ENCODE measurements around the gene ADARB2. TPM values are rescaled to one million over a fixed set of nuclear protein-coding genes. Genes with fewer than 3 reads are reported as not detected.

ADARB2 gene
- total RNA-seq, 1 donor from 2014 or later = 1.2 TPM

DNA sequence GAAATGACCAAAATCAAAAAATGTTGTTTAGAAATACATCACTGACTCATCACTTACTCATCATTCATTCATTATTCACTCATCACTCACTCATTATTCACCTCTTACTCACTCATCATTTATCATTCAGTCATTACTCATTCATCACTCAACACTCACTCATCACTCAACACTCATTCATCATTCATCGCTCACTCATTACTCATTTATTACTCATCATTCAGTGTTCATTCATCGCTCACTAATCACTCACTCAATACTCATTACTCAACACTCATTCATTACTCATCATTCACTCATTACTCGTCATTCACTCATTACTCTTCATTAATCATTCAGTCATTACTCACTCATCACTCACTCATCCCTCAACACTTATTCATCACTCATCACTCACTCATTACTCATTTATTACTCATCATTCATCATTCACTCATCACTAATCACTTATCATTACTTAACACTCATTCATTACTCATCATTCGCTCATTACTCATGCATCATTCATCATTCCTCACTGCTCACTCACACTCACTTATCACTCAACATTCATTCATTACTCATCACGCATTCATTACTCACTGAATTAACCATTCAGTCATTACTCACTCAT, 238.5 kb downstream of the ADARB2 start:
- Histone ChIP-seq H3K9me3 (no peaks in the 10 kb centered on the region), H3K36me3 (no peaks in the 10 kb centered on the region), H3K4me1 (no peaks in the 10 kb centered on the region), H3K27ac (no peak overlapping the region), H3K4me3 (no peak overlapping the region), H3K27me3 (no peaks in the 10 kb centered on the region)
- intact Hi-C loops (cut with DNase I) = no loop called here
- DNase-seq = no peak
- no peak for ATAC-seq
- TF ChIP-seq, protein P1, sequence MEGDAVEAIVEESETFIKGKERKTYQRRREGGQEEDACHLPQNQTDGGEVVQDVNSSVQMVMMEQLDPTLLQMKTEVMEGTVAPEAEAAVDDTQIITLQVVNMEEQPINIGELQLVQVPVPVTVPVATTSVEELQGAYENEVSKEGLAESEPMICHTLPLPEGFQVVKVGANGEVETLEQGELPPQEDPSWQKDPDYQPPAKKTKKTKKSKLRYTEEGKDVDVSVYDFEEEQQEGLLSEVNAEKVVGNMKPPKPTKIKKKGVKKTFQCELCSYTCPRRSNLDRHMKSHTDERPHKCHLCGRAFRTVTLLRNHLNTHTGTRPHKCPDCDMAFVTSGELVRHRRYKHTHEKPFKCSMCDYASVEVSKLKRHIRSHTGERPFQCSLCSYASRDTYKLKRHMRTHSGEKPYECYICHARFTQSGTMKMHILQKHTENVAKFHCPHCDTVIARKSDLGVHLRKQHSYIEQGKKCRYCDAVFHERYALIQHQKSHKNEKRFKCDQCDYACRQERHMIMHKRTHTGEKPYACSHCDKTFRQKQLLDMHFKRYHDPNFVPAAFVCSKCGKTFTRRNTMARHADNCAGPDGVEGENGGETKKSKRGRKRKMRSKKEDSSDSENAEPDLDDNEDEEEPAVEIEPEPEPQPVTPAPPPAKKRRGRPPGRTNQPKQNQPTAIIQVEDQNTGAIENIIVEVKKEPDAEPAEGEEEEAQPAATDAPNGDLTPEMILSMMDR (IDR thresholded peaks at IDR 0.05) = no peak

- Histone ChIP-seq H3K36me3 (no peaks in the 10 kb centered on the region), H3K4me1 (no peaks in the 10 kb centered on the region), H3K9me3 (no peaks in the 10 kb centered on the region), H3K4me3 (no peak overlapping the region), H3K27ac (no peak overlapping the region), H3K27me3 (no peaks in the 10 kb centered on the region)
- DNase-seq = no peak
- intact Hi-C loops (cut with DNase I) = no loop called here
- no peak for ATAC-seq
- TF ChIP-seq, protein P1 (IDR thresholded peaks at IDR 0.05) = no peak
Measured at GRCh38 chr10:1495915-1496517, 241.3 kb downstream of the ADARB2 start.

DNA sequence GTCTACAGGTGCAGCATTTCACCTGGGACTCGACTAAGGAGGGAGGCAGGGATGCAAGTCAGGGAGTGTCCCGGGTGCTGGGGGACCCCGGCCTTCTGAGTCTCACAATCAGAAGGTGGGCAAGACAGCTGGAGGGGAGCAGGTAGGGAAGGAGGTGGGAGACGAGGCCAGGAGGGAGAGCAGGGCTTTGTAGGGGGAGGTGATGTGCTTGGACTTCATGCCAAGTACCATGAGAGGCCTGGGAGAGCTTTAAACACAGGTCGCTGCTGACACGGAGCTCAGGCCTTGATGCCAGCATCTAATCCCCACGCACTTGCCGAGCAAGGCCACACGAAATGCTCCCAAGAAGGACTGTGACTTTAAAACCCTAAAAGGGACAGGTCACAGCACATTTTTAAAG, 244.7 kb downstream of the ADARB2 start:
- H3K9me3 ChIP-seq = no peaks in the 10 kb centered on the region
- no peaks in the 10 kb centered on the region for H3K27me3 ChIP-seq
- H3K4me1 ChIP-seq = no peaks in the 10 kb centered on the region
- H3K27ac ChIP-seq = no peak overlapping the region
- TF ChIP-seq, protein P1 (IDR thresholded peaks at IDR 0.05) = no peak
- intact Hi-C loops (cut with DNase I) = no loop called here
- ATAC-seq (no peak), DNase-seq (no peak)
- no peak overlapping the region for H3K4me3 ChIP-seq
- no peaks in the 10 kb centered on the region for H3K36me3 ChIP-seq

GRCh38 chr10:1491901-1492300, 245.4 kb downstream of the ADARB2 start:
- ATAC-seq = no peak
- Histone ChIP-seq H3K4me3 (no peak overlapping the region), H3K4me1 (no peaks in the 10 kb centered on the region), H3K27ac (no peak overlapping the region), H3K9me3 (no peaks in the 10 kb centered on the region), H3K27me3 (no peaks in the 10 kb centered on the region), H3K36me3 (no peaks in the 10 kb centered on the region)
- intact Hi-C loops (cut with DNase I) = no loop called here
- TF ChIP-seq, protein P1 (IDR thresholded peaks at IDR 0.05) = no peak
- no peak for DNase-seq

DNA sequence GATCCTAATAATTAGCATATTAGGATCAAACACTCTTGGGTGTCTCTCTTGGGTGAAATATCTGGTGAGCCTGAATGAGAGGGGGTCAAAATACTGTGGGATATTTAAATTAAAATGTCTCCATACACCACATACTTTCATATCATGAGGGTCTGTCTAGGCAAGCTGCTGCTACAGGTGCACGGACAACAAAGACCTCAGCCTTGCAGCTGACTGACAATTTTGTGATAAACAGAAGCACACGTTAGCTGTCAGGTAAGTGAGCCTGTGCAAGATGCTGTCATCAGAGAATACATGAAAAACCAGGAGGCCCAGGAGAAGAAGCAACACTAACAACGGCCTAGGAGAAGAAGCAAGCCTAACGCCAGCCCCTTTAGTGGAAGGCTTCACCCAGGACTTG, 247.5 kb downstream of the ADARB2 start:
- no peak for DNase-seq
- no peaks in the 10 kb centered on the region for H3K27me3 ChIP-seq
- H3K27ac ChIP-seq = no peak overlapping the region
- intact Hi-C loops (cut with DNase I) = no loop called here
- ATAC-seq = no peak
- TF ChIP-seq, protein P1 (IDR thresholded peaks at IDR 0.05) = no peak
- no peaks in the 10 kb centered on the region for H3K4me1 ChIP-seq
- no peak overlapping the region for H3K4me3 ChIP-seq
- no peaks in the 10 kb centered on the region for H3K36me3 ChIP-seq
- no peaks in the 10 kb centered on the region for H3K9me3 ChIP-seq
